OCI-LY3 (cell line): ENCODE data around the gene ECHS1.
A peak's percentile ranks its signal among the peaks of the same experiment; 100 is the strongest.

Experiments
- H2AFZ ChIP-seq: fragments of 200-600, 300-600 bp; shearing (Covaris generic); 2 replicates; pipeline ENCODE4 v1.6.0; 2014; ENCODE audit warnings: antibody characterized with exemption, low read depth, low read length
- H3K27ac ChIP-seq: fragments of 200-600, 300-600 bp; sonication (generic); 2 replicates; pipeline ENCODE4 v1.5.1; 2014; ENCODE audit warnings: mild to moderate bottlenecking, low read length, moderate library complexity, mixed read lengths
- H3K27me3 ChIP-seq: fragments of 200-600, 300-600 bp; sonication (generic); 2 replicates; pipeline ENCODE4 v1.6.1; 2014; ENCODE audit warnings: low read depth, low read length, mixed read lengths
- H3K36me3 ChIP-seq: fragments of 200-600, 300-600 bp; sonication (generic); replicated peaks from 2 replicates; pipeline ENCODE3; 2014; ENCODE audit warnings: low read depth, low read length, mixed read lengths
- H3K4me1 ChIP-seq: fragments of 300-600, 200-600 bp; sonication (generic); 2 replicates; pipeline ENCODE4 v1.6.1; 2014; ENCODE audit warnings: low read length, mixed read lengths
- H3K4me2 ChIP-seq: fragments of 200-600, 300-600 bp; sonication (generic); 2 replicates; pipeline ENCODE4 v1.6.1; 2014; ENCODE audit warnings: low read length, mixed read lengths
- H3K4me3 ChIP-seq: fragments of 300-600, 200-600 bp; sonication (generic); 2 replicates; pipeline ENCODE4 v1.5.1; 2014; ENCODE audit warnings: antibody characterized with exemption, mild to moderate bottlenecking, low read length, moderate library complexity
- H3K79me2 ChIP-seq: fragments of 300-600, 200-600 bp; shearing (Covaris generic); 2 replicates; pipeline ENCODE4 v1.6.1; 2014; ENCODE audit warnings: mild to moderate bottlenecking, low read length, mixed read lengths
- H3K9ac ChIP-seq: fragments of 300-600, 200-600 bp; shearing (Covaris generic); 2 replicates; pipeline ENCODE4 v1.6.0; 2014; ENCODE audit warnings: mild to moderate bottlenecking, low read length, moderate library complexity
- H3K9me3 ChIP-seq: fragments of 200-600, 300-600 bp; shearing (Covaris generic); 2 replicates; pipeline ENCODE4 v1.6.1; 2014; ENCODE audit warnings: low read length, mixed read lengths; ENCODE audit not compliant: insufficient read depth
- H4K20me1 ChIP-seq: fragments of 200-600, 300-600 bp; sonication (generic); 2 replicates; pipeline ENCODE4 v1.6.1; 2016; ENCODE audit warnings: low read length, mixed read lengths; ENCODE audit not compliant: insufficient read depth
- CTCF ChIP-seq: fragments of 200-600, 300-600 bp; sonication (generic); IDR thresholded peaks from 2 replicates; pipeline ENCODE4 v1.5.1; 2014; ENCODE audit warnings: antibody characterized with exemption, low read length, low read depth
- EZH2phosphoT487 ChIP-seq: fragments of 200-600 bp; shearing (Covaris generic); IDR thresholded peaks from 2 replicates; pipeline ENCODE4 v1.6.1; 2018; ENCODE audit warnings: antibody characterized with exemption, mixed run types, low read depth

ECHS1 gene

GRCh38 chr10:133359554-133359971 lies 13.6 kb downstream of the ECHS1 start:
- no peaks in the 10 kb centered on the region for H3K9me3 ChIP-seq
- no peak for TF ChIP-seq CTCF
- no peak for TF ChIP-seq EZH2phosphoT487
- H2AFZ ChIP-seq, result no peak overlapping the region
- H3K9ac ChIP-seq, result no peak overlapping the region
- H3K4me3 ChIP-seq, result no peak overlapping the region
- peaks cover 9% of the 10 kb centered on the region for H3K79me2 ChIP-seq
- no peaks in the 10 kb centered on the region for H4K20me1 ChIP-seq
- peaks cover 5% of the 10 kb centered on the region for H3K36me3 ChIP-seq
- no peak overlapping the region for H3K4me2 ChIP-seq
- H3K27ac ChIP-seq, result no peak overlapping the region
- H3K4me1 ChIP-seq, result peaks cover 8% of the 10 kb centered on the region; the same call in 1 of the 2 replicates
- no peaks in the 10 kb centered on the region for H3K27me3 ChIP-seq

GRCh38 chr10:133358925-133359310 lies 14.2 kb downstream of the ECHS1 start:
- no peak overlapping the region for H3K4me2 ChIP-seq
- peaks cover 9% of the 10 kb centered on the region for H3K79me2 ChIP-seq
- TF ChIP-seq EZH2phosphoT487 (no peak), CTCF (no peak)
- H4K20me1 ChIP-seq, result no peaks in the 10 kb centered on the region
- H3K9me3 ChIP-seq, result no peaks in the 10 kb centered on the region
- H2AFZ ChIP-seq, result no peak overlapping the region
- H3K4me1 ChIP-seq, result peaks cover 8% of the 10 kb centered on the region; the same call in 1 of the 2 replicates
- H3K27me3 ChIP-seq, result no peaks in the 10 kb centered on the region
- H3K27ac ChIP-seq, result no peak overlapping the region
- H3K9ac ChIP-seq, result no peak overlapping the region
- no peak overlapping the region for H3K4me3 ChIP-seq
- H3K36me3 ChIP-seq, result peaks cover 5% of the 10 kb centered on the region

- no peak for TF ChIP-seq EZH2phosphoT487
- no peak for TF ChIP-seq CTCF
- H3K9me3 ChIP-seq, result no peaks in the 10 kb centered on the region
- H2AFZ ChIP-seq, result no peak overlapping the region
- no peak overlapping the region for H3K4me3 ChIP-seq
- H3K9ac ChIP-seq, result no peak overlapping the region
- peaks cover 8% of the 10 kb centered on the region; the same call in 1 of the 2 replicates for H3K4me1 ChIP-seq
- no peaks in the 10 kb centered on the region for H4K20me1 ChIP-seq
- H3K27ac ChIP-seq, result no peak overlapping the region
- no peaks in the 10 kb centered on the region for H3K27me3 ChIP-seq
- H3K4me2 ChIP-seq, result no peak overlapping the region
- peaks cover 5% of the 10 kb centered on the region for H3K36me3 ChIP-seq
- H3K79me2 ChIP-seq, result peaks cover 9% of the 10 kb centered on the region
These were observed 14.8 kb downstream of the ECHS1 start for GRCh38 chr10:133358162-133358924.

- H4K20me1 ChIP-seq, result no peaks in the 10 kb centered on the region
- H2AFZ ChIP-seq, result no peak within 1 kb of the TSS; the same call in 1 of the 2 replicates
- peak within 1 kb of the TSS; percentile 55; the same call in 1 of the 2 replicates for H3K27ac ChIP-seq
- peak within 1 kb of the TSS; percentile 94 for H3K4me3 ChIP-seq
- TF ChIP-seq EZH2phosphoT487 (no peak), CTCF (no peak)
- peaks cover 8% of the 10 kb centered on the region; the same call in 1 of the 2 replicates for H3K4me1 ChIP-seq
- H3K36me3 ChIP-seq, result peaks cover 5% of the 10 kb centered on the region
- H3K4me2 ChIP-seq, result peak within 1 kb of the TSS; percentile 95
- H3K27me3 ChIP-seq, result no peaks in the 10 kb centered on the region
- peaks cover 9% of the 10 kb centered on the region for H3K79me2 ChIP-seq
- peak within 1 kb of the TSS; percentile 96 for H3K9ac ChIP-seq
- no peaks in the 10 kb centered on the region for H3K9me3 ChIP-seq
These were observed 15.6 kb downstream of the ECHS1 start, which contains the start of gene FUOM for GRCh38 chr10:133357285-133358161. Gene FUOM, minus strand, starts transcription at chr10:133358019. Its CDS starts 12 bp downstream, at chr10:133358007.
